Thymus (tissue), 11 donors: ENCODE measurements around the gene ATP9A. TPM values are rescaled to one million over a fixed set of nuclear protein-coding genes. Genes with fewer than 3 reads are reported as not detected.

Experiments used
- DNase-seq, 9 donors: peaks; one replicate each; pipeline ENCODE4 v3.0.0-alpha.2; 2013; ENCODE audit warnings: low spot score in 9 of 9, low read depth in 6 of 9, missing footprints in 1 of 9
- H3K27ac ChIP-seq, 2 donors: one replicate each; pipeline ENCODE4 v1.5.1; 2013; ENCODE audit warnings: control low read depth in 1 of 2, low read depth in 1 of 2, low read length in 1 of 2, mild to moderate bottlenecking in 1 of 2, moderate library complexity in 1 of 2
- H3K27me3 ChIP-seq, 2 donors: one replicate each; pipeline ENCODE4 v1.5.1; 2013; ENCODE audit warnings: low read length in 1 of 2; ENCODE audit not compliant: control insufficient read depth in 2 of 2, insufficient read depth in 1 of 2
- H3K36me3 ChIP-seq, 2 donors: one replicate each; pipeline ENCODE4 v1.5.1; 2013; ENCODE audit warnings: low read length in 1 of 2, mild to moderate bottlenecking in 1 of 2, moderate library complexity in 1 of 2; ENCODE audit not compliant: control insufficient read depth in 2 of 2, insufficient read depth in 2 of 2
- H3K4me1 ChIP-seq, 2 donors: one replicate each; pipeline ENCODE4 v1.5.1; 2013; ENCODE audit warnings: low read length in 2 of 2; ENCODE audit not compliant: control insufficient read depth in 2 of 2, insufficient read depth in 2 of 2
- H3K4me3 ChIP-seq, 2 donors: one replicate each; pipeline ENCODE4 v1.5.1; 2013; ENCODE audit warnings: low read length in 2 of 2, control low read depth in 1 of 2, mild to moderate bottlenecking in 1 of 2
- H3K9me3 ChIP-seq, 2 donors: one replicate each; pipeline ENCODE4 v1.5.1; 2013; ENCODE audit warnings: low read length in 1 of 2, mild to moderate bottlenecking in 1 of 2; ENCODE audit not compliant: control insufficient read depth in 2 of 2, insufficient read depth in 1 of 2
- WGBS: extraction: QIAGEN DNeasy Blood & Tissue Kit; methylation state at CpG from one replicate; pipeline ENCODE4 v1.1.7; 2013; 5-methylcytosine and 5-hydroxymethylcytosine counted together
- polyA plus RNA-seq: library from polyadenylated mRNA; stranded (reverse); fragments of 200-250 nt; gene quantifications from one replicate; pipeline ENCODE4 v1.2.3, GENCODE V29; 2013
- total RNA-seq: library from RNA; stranded (reverse); fragments of 120-200 nt; gene quantifications from one replicate; pipeline ENCODE4 v1.2.4, GENCODE V29; 2013
- donor health status: healthy.

ATP9A gene
- total and polyA plus RNA-seq, 2 donors = 4.7 to 6.7 TPM

DNA sequence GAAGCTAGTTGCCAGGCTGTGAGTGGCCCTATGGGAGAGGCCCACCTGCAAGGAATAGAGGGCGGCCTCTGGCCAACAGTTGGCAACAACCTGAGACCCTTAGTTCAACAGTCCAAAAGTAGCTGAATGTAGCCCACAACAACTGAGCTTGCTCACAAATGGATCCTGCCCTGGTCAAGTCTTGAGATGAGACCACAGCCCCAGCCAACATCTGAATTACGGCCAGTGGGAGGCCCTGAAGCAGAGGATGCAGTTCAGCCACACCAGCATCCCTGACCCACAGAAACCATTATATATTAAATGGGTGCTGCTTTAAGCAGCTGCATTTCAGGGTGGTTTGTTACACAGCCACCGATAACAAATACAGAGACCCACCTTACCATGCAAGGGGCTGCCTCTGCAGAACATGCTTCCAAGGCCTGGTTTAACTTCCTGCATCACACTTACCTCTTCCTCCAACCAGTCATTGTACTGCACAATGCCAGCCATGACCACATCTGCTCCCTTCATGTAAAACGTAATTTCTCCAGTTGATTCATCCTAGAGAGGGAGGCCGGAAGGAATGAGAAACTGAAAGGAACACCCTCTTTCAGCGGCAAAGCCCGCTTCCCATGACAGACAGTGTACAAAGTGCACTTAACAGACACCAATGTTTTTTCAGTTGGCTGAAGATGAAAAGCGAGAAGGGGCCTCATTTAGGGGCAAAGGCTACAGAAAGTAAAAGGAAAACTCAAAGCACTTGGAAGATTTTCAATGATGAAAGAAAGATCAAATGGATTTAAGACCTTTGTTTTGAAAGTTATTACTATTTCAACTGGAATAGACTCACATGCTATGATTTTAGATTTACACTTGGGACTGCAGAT lies 139.4 kb downstream of the ATP9A start:
- Histone ChIP-seq H3K27me3 (no peaks in the 10 kb centered on the region), H3K4me3 (no peak overlapping the region), H3K9me3 (no peaks in the 10 kb centered on the region), H3K36me3 (no peaks in the 10 kb centered on the region), H3K4me1 (peaks cover 0 to 12% of the 10 kb centered on the region in 2 donors), H3K27ac (no peak overlapping the region)
- DNase-seq = peak in 1 of 9 donors; percentile 16
- WGBS = 90% methylated on average over 8 of the region's 8 CpGs

DNA sequence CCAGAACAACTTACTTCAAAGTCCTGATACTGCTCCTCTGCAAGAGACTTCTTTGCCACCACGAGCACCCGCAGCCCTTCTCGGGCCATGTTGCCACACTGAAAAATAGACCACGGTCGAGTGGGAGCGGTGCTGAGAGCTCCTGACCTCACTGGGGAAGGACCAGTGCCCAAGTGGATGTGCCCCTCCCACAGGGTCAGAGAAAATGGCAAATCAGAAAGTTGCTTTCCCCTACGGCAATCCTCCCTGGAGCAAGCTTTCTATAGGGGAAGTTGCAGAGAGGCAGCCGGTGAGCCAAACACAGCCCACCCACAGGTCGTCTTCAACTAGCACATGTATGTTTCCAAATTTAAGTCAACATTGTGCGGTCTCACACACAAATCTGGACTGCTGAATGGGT lies 140.6 kb downstream of the ATP9A start:
- WGBS = 98% methylated on average over 10 of the region's 10 CpGs
- H3K27me3 ChIP-seq = no peaks in the 10 kb centered on the region
- no peak overlapping the region for H3K4me3 ChIP-seq
- H3K27ac ChIP-seq = peak overlapping the region in 1 of 2 donors; percentile 43
- H3K36me3 ChIP-seq = no peaks in the 10 kb centered on the region
- H3K9me3 ChIP-seq = no peaks in the 10 kb centered on the region
- DNase-seq = no peak
- H3K4me1 ChIP-seq = peaks cover 0 to 12% of the 10 kb centered on the region in 2 donors

DNA sequence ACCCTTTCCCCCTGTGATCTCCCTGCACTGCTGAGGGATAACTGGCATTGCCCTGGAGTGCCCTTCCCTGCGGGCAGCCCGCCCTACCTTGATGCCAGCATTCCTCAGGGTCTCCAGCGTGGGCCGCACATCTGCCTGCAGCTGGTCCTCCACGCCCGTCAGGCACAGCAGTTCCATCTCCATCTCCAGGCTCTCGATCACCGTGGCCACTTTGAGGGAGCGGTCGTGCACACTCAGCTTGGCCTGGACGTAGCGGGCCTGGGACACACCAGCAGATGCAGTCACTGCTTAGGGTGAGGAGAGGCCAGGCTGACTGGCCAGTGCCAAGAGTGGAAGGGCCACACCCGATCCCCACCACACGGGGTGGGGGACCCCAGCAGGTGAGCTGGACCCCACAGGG lies 143.1 kb downstream of the ATP9A start:
- Histone ChIP-seq H3K4me3 (no peak overlapping the region), H3K27ac (no peak overlapping the region), H3K9me3 (no peaks in the 10 kb centered on the region), H3K36me3 (no peaks in the 10 kb centered on the region), H3K27me3 (no peaks in the 10 kb centered on the region), H3K4me1 (peaks cover 0 to 10% of the 10 kb centered on the region in 2 donors)
- WGBS = 90% methylated on average over 14 of the region's 14 CpGs
- no peak for DNase-seq

DNA sequence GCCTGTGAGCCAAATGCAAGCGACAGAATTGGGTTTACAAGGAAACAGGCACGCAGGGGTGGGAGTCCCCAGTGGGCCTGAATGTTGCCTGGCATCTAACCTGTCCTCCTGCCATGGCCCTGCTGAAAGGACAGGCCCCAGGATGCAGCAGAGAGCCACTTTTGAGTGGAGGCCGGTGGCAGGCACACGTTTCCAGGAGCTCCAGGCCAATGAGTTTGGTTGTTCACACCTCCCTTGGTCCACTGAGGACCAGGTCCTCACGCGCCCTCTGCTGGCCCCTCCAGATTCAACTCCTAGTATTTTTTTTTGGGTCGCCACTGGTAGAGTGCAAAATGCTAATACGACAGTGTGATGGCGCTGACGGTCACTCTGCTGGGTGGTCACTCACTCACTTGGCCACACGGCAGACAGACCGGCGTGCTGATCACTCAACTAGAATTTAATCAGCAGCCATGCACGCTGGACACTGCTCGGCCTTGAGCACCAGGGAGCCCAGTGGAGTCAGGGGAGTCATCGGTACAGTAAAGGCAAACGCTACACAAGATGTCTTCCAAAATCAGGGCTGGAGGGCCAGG lies 143.9 kb downstream of the ATP9A start:
- DNase-seq = peak in 7 of 9 donors; percentile 12 to 61 (median 34)
- no peaks in the 10 kb centered on the region for H3K36me3 ChIP-seq
- no peaks in the 10 kb centered on the region for H3K9me3 ChIP-seq
- no peaks in the 10 kb centered on the region for H3K27me3 ChIP-seq
- 86% methylated on average over 17 of the region's 17 CpGs for WGBS
- no peak overlapping the region for H3K4me3 ChIP-seq
- peaks cover 0 to 4% of the 10 kb centered on the region in 2 donors for H3K4me1 ChIP-seq
- H3K27ac ChIP-seq = no peak overlapping the region

DNA sequence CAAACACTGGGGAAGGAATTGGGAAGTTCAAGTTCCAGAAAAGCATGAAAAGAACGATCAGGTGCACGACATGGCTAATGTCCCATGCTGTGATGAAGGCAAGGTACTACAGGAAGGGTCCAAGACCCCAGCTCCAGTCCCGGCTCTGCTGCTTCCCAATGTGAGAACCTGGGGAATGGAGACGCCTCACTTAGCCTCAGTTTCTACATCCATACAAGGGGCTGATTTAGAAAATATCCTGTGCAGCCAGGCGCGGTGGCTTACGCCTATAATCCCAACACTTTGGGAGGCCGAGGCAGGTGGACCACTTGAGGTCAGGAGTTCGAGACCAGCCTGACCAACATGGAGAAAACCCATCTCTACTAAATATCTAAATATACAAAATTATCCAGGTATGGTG lies 144.9 kb downstream of the ATP9A start:
- H3K4me1 ChIP-seq = no peaks in the 10 kb centered on the region
- no peaks in the 10 kb centered on the region for H3K36me3 ChIP-seq
- H3K9me3 ChIP-seq = no peaks in the 10 kb centered on the region
- DNase-seq = no peak
- H3K27me3 ChIP-seq = no peaks in the 10 kb centered on the region
- WGBS = 96% methylated on average over 9 of the region's 9 CpGs
- H3K4me3 ChIP-seq = no peak overlapping the region
- H3K27ac ChIP-seq = no peak overlapping the region

DNA sequence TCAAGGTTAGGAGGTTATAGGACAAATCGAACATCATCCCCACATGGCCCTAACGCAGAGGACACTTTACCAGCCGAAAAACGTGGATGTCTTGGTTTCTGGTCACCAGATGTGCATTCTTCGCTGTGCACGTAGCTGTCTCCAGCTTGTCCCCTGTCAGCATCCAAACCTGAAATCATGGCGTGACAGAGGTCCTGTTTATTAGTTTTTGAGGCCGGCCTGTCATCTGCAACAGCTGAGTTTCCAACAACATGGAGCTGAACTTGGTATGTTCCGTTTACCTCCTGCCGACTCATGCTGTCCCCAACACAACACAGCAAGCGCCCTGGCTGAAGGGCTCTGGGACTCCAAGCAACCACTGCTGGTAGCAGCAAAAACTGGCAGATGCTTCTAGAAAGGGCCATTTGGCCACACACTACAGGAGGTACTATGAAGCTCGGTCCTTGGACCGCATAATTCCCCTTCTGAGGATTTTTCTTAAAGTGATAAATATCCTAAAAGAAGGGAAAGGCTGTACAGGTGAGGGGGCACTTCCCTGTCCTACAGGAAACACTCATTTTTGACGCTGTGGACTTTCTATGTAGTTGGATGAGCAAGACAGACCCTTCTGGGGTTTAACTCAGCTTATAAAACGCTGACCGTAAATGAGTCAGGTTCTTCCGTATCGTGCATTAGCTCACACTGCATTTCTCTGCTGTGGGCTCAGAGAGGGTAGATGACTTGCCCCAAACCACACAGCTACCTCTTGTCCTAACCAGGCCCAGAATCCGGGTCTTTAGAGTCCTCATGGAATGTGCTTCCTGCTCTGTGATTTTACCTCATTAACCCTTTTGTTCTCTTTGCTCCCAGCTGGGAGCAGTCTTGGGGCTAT lies 146.0 kb downstream of the ATP9A start:
- H3K27ac ChIP-seq = no peak overlapping the region
- no peaks in the 10 kb centered on the region for H3K4me1 ChIP-seq
- no peaks in the 10 kb centered on the region for H3K27me3 ChIP-seq
- no peaks in the 10 kb centered on the region for H3K36me3 ChIP-seq
- no peaks in the 10 kb centered on the region for H3K9me3 ChIP-seq
- 95% methylated on average over 19 of the region's 19 CpGs for WGBS
- H3K4me3 ChIP-seq = no peak overlapping the region
- no peak for DNase-seq

DNA sequence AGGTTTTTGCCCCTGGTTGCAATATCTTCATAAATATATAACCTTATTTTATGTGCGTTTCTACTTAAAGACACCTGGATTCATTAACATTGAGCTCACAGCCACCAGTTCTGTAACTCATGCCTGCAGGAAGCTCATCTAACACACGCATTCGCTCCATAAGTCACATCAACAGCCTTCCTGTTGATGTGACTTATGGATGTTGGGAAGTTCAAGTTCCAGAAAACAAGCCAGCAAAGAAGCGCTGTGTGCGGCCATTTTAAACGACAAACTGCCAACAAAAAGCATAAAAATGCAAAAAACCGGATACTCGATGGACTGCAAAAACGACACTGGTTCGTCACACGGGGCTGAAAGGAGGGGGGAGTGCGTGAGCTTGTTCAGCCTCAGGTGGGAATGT lies 147.8 kb downstream of the ATP9A start:
- H3K4me3 ChIP-seq = no peak overlapping the region
- no peaks in the 10 kb centered on the region for H3K27me3 ChIP-seq
- DNase-seq = no peak
- no peak overlapping the region for H3K27ac ChIP-seq
- no peaks in the 10 kb centered on the region for H3K4me1 ChIP-seq
- 89% methylated on average over 12 of the region's 12 CpGs for WGBS
- no peaks in the 10 kb centered on the region for H3K9me3 ChIP-seq
- no peaks in the 10 kb centered on the region for H3K36me3 ChIP-seq

DNA sequence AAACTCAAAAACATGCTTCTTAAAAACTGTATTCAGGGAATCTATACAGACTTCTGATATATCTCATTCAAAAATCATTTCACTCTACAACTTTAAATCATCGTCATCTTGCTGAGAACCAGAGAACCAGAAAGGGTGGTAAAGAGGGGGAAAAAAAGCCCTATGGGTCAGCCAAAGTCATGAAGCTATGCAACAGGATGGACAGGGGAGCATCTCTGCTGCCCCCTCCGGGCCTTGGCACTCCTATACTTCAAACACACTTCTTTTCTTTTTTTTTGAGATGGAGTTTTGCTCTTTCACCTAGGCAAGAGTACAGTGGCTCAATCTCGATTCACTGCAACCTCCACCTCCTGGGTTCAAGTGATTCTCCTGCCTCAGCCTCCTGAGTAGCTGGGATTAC lies 152.1 kb downstream of the ATP9A start:
- 96% methylated on average over 3 of the region's 3 CpGs for WGBS

DNA sequence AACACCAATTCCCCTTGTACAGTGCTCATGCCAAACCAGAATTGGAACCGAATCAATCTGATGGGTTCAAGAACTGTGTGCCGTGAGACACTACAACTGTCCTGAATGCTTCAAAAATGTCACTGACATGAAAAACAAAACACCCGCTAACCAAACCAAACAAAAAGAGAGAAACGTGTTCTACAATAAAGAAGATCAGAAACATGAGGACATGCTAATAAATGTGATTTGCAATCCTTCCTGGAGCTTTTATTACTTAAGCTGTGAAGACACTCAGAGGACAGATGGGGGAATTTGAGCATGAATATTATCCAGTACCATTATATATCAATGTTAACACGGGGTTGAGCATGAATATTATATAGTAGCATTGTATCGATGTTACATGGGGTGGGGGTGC lies 153.5 kb downstream of the ATP9A start:
- Histone ChIP-seq H3K27me3 (no peaks in the 10 kb centered on the region), H3K27ac (no peak overlapping the region), H3K4me3 (no peak overlapping the region), H3K9me3 (no peaks in the 10 kb centered on the region), H3K4me1 (no peaks in the 10 kb centered on the region), H3K36me3 (no peaks in the 10 kb centered on the region)
- WGBS = 97% methylated on average over 6 of the region's 6 CpGs
- DNase-seq = no peak

More for the DNA sequence above, 152.1 kb downstream of the ATP9A start:
- Histone ChIP-seq H3K27me3 (no peaks in the 10 kb centered on the region), H3K9me3 (no peaks in the 10 kb centered on the region), H3K36me3 (no peaks in the 10 kb centered on the region), H3K4me1 (no peaks in the 10 kb centered on the region), H3K4me3 (no peak overlapping the region), H3K27ac (no peak overlapping the region)
- no peak for DNase-seq
